Vagina (tissue), 2 donors: ENCODE measurements around the gene SUPT4H1.

Experiments used
- POLR2A ChIP-seq, 2 donors: fragments of 450-650 bp; IDR thresholded peaks; one replicate each; pipeline ENCODE4 v1.6.1; 2017; ENCODE audit warnings: antibody characterized with exemption in 2 of 2, mild to moderate bottlenecking in 2 of 2, moderate library complexity in 2 of 2
- POLR2AphosphoS5 ChIP-seq, 2 donors: sonication (generic); formaldehyde crosslinking; IDR thresholded peaks; one replicate each; pipeline ENCODE4 v1.9.0; 2017; ENCODE audit warnings: antibody characterized with exemption in 2 of 2, mild to moderate bottlenecking in 2 of 2, low read depth in 1 of 2; ENCODE audit not compliant: insufficient read depth in 1 of 2
- TF ChIP-seq, protein P1 (sequence below), 3 experiments: fragments of 450-650 bp in 2 of 3; fragments of 200-600 bp in 1 of 3; sonication (generic) in 1 of 3; IDR thresholded peaks; one replicate each; pipeline ENCODE4 v1.5.1; 2017 to 2019; ENCODE audit warnings: antibody characterized with exemption in 3 of 3, mild to moderate bottlenecking in 2 of 3, moderate library complexity in 2 of 3

DNA sequence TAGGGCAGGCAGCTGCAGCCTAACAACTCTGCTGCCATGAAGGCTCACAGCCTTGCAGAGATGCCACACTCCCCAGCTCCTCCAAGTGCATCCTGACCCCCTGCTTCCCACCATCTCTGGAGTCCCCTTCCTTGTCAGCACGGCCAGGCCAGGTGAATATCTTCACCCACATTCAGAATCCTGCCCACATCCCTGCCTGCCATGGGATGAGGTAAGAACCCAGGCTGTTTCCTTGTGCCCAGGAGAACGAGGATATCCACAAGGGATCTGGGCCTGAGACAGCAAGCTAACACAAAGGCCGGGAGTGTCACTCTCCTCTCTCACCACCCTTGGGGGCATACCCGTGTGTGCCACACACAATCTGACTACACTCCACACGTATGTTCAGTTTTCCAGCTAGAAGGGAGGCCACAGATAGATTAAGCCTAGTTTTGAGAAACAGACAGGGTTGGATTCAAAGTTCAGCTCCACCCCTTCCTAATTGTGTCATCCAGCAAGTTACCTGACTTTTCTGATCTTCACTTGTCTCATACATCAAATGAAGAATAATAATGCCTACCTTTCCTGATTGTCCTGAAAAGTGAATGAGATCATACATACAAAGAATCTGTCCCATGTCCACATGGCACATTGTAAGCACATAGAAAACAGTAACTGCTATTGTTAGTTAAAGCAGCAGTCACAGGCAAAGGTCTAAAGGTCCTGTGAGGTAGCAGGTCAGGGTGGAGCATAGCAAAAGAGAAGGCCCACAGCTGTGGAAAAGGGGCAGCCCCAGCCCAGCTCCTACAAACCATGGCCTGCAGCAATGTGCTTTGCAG lies 17.4 kb upstream of the SUPT4H1 start:
- TF ChIP-seq, protein P1, sequence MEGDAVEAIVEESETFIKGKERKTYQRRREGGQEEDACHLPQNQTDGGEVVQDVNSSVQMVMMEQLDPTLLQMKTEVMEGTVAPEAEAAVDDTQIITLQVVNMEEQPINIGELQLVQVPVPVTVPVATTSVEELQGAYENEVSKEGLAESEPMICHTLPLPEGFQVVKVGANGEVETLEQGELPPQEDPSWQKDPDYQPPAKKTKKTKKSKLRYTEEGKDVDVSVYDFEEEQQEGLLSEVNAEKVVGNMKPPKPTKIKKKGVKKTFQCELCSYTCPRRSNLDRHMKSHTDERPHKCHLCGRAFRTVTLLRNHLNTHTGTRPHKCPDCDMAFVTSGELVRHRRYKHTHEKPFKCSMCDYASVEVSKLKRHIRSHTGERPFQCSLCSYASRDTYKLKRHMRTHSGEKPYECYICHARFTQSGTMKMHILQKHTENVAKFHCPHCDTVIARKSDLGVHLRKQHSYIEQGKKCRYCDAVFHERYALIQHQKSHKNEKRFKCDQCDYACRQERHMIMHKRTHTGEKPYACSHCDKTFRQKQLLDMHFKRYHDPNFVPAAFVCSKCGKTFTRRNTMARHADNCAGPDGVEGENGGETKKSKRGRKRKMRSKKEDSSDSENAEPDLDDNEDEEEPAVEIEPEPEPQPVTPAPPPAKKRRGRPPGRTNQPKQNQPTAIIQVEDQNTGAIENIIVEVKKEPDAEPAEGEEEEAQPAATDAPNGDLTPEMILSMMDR (IDR thresholded peaks at IDR 0.05): no peak
- TF ChIP-seq POLR2A (IDR thresholded peaks at IDR 0.05) (no peak), POLR2AphosphoS5 (IDR thresholded peaks at IDR 0.05; ENCODE audit: insufficient read depth in 1 of 2, low read depth in 1 of 2) (peak in 1 of 2 donors; percentile 56)
